NCI-H2171 treated with DMSO at 0.1 percent for 48 hours (cell line): Measurements from ENCODE around the gene CEND1.
A peak's percentile ranks its signal among the peaks of the same experiment; 100 is the strongest.

Experiments used
- DNase-seq: peaks from one replicate; lab custom pipeline; 2025; lab: John Stamatoyannopoulos, UW

The CEND1 gene

DNA sequence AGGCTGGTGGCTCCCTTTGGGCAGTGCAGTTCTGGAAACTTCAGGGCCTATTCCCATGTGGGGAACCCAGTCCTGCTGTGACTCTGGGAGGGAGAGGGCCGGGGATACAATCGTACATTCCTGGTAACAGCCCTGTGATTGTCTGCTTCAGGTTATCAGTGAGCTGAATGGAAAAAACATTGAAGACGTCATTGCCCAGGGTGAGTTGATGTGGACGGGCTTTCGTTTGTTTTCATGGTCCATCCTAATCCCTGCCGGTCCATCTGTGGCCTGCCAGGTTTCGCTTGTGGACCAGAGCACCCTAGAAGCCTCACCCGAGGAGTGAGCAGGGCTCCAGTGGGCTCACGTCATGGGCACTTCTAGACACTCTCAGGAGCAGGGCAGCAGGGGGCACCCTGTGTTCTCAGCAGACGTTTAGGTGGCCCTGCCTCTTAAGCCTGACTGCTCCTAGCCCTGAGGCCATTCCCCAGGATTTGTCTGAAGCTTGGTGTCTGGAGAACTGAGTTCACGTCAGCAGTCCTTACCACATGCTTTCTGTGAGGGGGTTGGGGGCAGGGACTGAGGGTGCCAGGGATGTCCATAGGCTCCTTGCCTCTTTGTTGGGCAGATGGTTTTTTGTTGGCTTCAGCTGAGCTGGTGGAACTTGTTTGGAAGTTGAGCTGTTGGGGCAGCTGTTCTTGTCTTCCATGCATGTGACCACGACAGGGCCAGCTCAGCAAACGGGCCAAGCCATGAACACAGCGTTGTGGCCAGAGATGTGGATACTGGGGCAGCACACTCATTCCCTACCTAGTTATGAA lies 21.8 kb upstream of the CEND1 start:
- DNase-seq: no peak

DNA sequence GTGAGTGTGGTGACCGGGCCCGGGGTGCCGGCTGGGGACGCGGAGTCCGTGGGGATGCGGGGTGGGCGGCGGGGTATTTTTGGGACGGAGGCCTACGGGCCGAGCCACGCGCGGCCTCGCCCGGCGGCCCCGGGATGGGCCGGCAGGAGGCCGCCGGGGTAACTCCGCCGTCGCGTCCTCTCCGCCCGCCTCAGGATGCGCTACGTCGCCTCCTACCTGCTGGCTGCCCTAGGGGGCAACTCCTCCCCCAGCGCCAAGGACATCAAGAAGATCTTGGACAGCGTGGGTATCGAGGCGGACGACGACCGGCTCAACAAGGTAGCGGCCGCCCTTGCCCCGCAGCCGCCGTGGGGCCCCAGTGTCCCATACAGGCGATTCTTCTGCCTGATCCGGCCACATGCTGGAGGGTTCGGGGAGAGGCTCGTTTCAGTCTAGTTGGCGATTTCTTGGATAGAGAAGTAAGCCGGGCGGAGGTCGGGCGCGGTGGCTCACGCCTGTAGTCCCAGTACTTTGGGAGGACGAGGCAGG lies 20.2 kb upstream of the CEND1 start:
- DNase-seq: no peak

DNA sequence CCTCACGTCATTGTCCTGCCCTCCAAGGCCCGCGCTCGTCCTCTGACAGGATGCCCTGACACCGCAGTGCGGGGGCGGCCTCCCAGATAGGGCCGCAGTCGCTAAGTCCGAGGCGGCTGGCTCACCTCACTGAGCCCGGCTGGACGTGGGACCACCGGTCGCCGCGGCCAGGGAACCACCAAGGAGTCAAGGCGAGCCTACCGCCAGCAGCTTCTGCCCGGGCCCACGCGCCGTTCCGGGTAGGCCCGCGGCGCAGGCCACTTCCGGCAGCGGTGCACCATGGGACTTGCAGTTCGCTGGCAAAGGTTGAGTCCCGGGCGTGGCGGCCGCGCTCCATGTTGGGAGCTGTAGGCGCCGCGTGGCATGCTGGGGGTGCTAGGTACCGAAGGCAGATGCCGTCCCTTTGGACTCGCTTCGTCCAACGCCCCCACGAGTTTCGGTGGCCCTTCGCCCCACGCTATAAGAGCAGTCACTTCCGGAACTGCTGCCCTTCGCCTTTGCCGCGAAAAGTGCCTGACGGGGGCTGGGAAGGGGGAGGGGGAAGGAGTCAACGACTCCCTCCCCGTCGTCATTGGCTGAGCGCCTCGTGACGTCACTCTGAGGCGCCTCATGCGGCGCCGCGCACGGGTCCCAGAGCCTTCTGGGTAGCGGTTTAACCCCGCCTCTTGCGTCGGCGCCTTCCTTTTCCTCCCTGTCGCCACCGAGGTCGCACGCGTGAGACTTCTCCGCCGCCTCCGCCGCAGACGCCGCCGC lies 19.6 kb upstream of the CEND1 start, which contains the start of gene RPLP2:
Gene RPLP2, plus strand, starts transcription at position 681 of the 753 bp plus-strand sequence. CDS start 268 bp downstream, outside the sequence.
- DNase-seq: peak; percentile 79

DNA sequence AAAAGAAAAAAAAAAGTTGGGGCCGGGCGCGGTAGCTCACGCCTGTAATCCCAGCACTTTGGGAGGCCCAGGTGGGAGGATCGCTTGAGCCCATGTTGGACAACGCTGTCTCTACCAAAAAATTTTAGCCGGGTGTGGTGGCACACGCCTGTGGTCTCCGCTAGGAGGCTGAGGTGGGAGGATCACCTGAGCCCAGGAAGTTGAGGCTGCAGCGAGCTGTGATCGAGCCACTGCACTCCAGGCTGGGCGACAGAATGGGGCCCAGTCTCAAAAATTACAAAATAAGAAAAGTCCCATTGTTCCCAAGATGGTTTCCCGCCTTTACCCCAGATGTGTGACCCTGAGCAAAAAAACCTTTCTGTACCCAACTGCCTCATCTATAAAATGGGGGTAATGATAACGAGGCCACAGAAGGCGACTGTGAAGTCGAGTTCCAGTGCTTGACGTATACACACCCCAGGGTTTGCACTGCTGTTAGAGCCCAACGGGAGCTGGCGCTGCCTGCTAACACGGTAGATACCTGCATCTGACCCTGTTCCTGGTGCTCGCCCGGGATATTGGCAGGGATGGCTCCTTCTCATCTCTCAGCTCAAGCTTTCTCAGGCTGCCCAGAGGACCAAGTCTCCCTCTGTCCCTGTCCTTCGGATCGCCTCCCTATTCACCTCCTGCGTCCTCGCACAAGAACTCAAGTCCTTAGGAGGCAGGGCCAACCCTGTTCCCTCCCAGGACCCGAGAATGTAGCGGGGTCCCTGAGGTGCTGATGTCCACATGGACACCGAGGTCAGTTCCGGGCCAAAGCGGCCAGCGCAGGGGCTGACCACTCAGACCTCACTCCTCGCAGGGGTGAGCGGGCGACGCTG lies 18.8 kb upstream of the CEND1 start:
- DNase-seq: no peak

DNA sequence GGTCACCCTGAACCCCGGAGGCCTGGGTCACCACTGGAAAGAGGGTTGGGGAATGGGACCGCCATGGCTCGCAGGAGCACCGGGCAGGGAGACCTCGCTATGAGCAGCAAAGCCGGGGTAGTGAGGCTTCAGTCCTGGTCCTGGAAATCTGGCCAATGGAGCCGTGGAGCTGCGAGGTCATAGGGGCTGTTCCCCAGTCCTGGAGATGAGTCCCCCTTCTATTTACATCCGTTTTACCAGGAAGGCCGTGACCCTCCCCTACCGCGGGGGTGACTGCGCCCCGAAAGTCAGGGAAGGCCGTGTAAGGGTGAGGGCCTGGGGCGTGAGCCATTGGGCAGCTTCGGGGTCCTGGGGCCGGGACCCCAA lies 14.7 kb upstream of the CEND1 start:
- no peak for DNase-seq

DNA sequence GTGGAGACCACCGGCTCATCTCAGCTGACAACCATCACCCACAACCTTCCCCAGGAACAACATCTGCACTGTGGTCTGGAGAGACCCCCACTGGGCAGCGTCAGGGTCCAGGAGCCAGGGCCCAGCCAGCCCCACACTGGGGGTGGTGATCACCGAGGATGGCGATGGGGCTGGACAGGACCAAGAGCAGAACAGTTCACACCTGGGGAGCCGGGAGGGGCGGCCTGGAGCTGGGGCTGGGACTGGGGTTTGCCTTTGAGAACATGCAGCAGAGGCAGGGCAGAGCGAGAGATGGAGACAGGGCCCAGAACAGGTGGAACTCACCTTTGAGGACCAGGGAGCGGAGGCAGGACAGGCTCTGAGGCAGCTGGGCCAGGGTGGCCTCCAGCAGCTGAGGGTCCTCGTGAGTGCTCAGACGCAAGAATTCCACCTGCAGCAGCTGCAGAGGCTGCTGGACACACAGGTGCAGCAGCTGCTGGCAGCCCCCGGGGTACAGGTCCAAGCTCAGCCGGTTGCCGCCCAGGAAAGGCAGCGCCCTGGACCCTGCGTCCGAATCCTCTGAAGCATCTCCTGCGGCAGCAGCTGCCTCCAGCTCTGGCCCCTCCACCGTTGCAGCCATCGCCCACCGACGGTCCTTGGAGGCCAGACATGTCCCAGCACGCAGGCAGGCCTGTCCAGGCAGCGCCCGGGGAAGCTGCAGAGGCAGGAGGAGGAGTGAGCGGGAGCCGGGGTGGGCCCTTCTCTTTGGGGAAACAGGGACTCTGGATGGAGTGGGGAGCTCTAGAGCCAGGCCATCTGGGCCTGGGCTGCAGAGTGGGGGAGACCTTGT lies 14.1 kb upstream of the CEND1 start:
- peak; percentile 51 for DNase-seq

DNA sequence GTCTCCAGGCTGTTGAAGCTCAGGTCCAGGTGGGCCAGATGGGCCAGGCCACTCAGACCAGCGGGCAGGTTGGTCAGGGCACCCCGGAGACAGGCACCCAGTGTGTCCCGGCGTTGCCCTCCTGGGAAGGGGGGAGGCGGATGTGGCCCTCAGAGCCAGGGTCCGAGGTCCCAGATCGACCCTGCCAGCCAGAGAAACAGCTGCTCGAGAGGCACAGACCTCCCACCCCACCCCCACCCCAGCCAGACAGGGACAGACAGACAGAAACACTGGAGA lies 13.5 kb upstream of the CEND1 start:
- no peak for DNase-seq

DNA sequence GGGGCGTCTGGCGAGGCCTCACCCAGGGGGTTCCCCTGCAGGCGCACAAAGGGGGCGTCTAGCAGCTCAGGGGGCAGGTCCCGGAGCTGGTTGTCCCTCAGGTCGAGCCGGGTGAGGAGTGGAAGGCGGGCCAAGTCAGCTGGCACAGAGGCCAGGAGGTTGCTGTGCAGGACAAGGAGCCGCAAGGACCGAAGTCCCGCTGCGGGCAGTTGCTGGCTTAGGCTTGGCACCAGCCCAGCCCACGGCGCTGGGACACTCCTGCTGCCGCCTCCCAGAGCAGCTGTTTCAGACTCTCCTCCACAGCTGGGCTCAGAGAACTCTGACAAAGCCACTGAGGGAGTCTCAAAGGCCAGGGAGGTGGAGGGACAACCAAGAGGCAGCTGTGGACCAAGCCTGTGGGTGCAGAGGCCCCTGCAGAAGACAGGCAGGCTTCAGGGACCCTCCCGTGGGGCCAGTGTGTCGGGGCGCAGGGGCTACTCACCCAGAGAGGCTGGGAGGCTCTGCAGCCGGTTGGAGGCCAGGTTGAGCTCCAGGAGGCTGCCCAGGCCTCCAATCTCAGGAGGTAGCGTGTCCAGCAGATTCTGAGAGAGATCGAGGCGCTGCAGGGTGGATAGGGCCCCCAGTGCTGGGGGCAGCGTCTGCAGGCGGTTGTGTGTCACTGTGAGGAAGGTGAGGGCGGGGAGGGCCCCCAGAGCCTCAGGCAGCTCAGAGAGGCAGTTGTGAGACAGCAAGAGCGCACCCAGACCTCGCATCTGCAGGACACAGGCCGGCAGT lies 13.0 kb upstream of the CEND1 start:
- no peak for DNase-seq

DNA sequence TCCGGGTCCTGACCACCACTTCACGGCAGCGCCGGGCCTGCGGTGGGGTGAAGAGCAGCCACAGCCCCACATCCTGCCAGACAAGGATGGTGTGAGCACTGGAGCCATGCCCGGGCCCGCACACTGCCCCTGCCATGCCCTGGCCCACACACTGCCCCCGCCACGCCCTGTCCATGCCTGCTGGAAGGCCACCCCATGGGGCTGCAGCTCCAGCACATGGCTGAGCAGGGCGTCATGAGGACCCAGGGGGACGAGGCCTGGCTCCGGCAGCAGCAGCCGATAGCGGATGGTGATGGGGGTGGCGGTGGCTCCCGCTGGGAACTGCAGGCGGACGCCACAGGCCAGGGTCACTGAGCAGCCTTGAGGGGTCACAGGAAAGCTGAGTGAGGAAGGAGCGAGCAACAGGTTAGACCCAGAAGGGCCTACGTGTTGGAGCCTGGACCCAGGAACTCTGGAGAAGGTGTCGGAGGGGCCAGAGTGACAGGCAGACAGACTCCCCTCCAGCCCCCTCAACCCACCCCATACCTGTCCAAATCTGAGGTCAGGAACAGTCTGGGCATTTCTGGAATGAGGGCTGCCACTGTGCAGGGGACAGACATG lies 12.2 kb upstream of the CEND1 start:
- DNase-seq: no peak

DNA sequence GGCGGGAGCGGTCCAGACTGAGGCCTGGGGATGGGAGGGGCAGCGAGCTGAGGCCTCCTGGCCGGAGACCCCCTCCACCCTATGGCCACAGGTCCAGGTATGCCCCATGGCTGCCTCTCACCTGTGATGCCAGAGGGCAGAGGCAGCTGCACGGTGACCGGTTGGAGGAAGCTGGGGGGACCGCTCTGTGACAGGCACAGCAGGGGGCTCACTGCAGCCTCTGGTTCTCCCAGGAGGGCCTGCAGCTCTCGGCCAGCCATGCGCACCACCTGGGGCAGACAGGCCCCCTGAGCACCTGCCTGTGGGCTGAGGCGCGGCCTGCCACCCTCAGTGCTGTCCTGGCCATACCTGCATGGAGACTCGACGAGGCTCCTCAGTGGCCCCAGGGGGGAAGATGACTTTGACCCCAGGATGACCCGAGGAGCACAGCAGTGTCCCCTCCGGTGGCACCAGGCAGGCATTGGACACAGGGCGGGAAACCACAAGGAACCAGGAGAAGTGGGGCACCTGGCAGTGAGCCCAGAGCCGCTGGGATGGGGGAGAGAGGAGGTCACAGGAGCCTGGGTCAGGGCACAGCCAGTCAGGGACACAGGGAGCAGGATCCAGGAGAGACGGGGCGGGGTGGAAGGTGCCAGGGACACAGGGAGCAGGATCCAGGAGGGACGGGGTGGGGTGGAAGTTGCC lies 11.3 kb upstream of the CEND1 start:
- no peak for DNase-seq

DNA sequence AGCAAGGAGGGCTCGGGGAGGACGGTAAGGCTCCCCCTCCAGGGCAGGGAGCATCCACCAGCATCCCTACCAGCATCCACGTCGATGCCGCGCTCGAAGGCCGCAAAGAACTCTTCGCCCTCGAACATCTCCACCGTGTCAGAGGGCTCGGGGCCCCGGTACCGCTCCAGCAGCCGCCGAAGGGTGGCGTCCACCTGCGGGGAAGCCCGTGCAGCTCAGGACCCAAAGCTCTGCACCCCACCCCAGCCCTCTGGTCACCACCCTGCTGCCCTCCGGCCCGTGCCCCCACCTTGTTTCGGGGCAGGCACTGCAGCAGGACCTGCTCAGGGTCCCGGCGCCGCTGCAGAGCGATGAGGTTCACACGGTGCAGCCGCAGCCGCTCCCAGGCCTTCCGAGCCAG lies 10.6 kb upstream of the CEND1 start:
- DNase-seq: no peak

DNA sequence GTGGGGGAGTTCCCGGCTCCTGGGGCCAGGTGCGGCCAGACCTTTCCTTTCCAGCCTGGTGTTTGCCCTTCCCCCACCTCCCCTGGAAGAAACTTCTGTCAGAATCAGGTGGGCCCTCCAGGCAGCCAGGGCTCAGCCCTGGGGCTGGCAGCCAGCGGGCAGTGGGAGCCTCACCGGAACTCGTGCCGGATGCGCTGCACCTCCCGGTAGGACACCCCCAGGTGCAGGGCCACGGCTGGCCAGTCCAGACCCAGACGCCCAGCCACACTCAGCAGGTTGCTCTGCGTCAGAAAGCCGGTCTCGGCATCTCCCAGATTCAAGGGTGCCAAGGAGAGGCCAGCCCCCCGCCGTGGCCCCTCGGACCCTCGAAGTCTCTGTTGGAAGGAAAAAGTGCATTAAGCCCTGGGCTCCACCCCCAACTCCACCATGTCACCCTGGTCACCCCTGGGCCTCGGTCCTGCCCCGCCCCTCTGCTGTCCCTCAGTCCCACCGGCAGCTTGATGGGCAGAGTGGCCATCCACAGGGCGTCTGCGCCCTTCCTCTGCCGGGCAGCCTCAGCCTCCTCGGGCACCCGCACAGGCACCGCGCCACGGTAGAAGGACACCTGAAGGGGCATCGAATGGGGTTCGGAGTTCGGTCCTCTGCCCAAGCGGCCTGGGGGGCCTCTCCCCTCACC lies 9.9 kb upstream of the CEND1 start:
- DNase-seq: no peak

DNA sequence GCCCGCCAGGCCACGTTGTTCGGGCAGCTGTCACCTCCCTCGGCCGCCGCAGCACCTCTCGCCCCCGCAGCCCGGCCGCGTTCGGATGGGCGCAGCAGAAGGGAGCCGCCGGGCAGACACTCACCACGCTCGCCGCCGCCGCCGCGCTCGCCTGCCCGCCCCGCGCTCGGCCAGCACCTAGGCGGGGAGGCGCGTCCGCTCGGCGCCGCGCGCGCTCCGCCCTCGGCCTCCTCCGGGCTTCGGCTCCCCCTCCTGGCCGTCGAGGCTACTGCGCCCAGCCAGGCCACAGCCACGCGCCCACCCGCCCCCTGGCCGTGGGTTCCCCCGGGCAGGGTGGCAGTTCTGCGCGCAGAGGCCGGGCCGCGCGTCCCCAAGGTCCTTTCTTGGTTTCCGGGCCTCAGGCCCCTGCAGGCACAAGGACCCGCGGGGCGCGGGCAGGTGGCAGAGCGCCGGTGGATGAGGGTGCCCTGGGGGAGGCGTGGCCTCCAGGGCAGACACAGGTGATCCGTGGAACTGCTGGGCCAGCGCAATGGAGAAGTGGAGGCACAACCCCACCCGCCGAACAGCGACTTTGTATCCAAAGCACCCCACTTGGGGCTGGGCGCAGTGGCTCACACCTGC lies 8.3 kb upstream of the CEND1 start, which contains the start of gene SLC25A22:
Gene SLC25A22, minus strand, starts transcription at position 189 of the 621 bp plus-strand sequence. CDS start 3,275 bp downstream, outside the sequence.
- peak; percentile 54 for DNase-seq

DNA sequence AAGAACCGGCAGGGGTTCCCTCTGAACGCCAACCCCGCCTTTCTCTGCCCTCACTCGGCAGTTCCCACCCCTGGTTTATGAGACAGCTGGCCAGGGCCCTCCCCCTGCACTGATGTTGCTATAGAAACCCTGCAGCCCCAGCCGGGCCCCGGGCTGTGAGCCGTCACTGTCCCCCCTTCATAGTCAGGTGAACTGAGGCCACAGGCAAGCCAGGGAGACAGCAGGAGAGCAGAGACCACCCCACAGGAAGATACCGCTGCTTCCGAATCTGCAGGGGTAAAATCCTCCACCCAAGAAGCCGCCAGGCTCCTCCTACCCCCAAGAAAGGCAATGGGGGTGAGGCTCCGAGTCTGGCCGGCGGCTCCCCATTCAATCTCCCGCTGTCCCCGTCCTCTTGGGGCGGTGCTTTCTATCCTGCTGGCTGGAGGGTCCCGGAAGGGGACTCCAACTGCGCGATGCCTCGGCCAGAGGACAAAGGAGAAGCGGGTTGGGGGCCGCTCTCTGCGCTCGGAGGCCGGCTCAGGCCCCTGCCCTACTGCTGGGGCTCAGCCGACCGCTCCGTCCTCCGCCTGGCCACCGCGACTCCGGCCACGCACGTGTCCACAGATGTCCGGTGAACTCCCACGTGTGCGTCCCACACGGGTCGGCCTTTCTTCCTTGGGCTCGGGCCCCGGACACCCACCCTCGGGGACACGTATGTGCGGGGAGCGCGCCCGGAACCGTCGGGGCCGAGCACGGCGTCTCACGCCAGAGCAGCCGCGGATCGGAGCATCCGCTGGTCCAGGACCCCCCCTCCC lies 7.6 kb upstream of the CEND1 start:
- peak; percentile 87 for DNase-seq

DNA sequence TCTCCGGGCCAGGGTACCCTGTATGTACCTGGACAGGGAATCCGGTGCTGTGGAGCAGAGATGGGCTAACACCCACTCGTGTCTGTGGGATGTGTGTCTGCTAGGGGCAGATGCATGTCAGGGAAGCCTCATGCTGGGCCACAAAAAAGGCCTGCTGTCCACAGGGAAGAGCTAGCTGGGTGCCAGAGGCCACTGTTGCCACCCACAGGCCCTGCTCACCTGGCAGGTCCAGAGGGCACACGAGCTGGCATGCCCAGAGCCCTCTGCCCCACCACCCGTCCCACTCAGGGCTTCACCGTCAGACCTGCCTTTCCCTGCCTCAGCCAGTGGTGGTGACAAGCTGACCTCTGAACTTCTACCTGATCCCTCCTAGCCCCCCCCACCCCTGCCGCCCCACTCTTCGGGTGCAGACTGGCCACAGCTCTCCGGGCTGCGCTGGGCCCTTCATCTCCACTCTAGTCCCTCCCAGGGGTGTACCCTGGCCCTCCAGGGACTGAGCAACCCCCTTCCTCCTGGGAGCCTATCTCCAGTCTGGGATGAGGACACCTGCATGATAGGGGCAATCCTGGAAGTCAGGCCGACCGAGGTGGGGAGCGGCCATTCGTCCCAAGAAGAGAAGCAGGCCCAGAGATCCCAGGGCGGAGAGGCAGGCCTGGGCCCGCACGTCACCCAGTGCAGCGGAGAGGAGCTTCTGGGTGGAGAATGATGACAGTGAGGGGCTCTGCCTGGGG lies 6.8 kb upstream of the CEND1 start:
- no peak for DNase-seq

DNA sequence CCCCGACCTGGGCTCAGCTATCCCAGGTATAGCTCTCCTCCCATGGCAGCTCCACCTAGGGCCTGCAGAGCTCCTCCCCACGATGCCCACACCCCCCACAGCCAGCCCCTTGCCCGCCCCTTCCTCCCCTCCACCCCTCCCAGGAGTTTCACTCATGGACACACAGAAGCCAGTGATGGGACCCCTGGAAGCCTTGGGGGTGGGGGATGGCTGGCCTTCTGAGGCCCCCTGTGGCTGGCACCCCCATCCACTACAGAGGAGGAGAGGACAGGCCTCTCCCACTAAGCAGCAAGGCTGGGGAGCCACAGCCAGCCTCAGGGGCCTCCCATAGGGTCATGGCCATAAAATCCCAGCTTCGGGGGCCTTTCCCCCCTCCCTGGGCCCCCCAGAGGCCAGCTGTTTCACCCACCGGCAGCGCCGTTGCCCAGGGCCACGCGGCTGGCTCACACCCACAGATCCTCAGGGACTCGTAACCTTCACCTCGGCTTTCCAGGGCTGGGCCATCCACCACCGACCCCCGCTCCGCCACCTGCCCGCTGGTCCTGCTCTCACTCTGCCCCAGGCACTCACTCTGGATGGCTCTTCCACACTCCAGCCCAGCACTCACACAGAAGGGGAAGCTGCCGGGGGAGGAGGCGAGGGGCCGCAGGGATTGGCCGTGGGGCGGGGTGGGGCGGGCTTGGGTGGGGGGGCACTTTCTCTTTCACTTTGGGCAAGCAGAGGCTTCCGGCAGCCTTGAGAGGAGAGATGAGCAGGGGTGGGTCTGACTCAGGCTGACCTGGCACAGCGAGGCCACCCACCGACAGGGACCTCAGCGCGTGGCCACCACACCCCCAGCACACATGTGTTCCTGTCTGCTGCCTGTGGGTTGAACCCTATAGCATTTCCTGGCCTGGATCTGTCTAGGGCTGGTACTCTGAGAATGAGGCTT lies 6.0 kb upstream of the CEND1 start:
- DNase-seq: peak; percentile 38
